Measurements from ENCODE around the gene ACP1.

DNA sequence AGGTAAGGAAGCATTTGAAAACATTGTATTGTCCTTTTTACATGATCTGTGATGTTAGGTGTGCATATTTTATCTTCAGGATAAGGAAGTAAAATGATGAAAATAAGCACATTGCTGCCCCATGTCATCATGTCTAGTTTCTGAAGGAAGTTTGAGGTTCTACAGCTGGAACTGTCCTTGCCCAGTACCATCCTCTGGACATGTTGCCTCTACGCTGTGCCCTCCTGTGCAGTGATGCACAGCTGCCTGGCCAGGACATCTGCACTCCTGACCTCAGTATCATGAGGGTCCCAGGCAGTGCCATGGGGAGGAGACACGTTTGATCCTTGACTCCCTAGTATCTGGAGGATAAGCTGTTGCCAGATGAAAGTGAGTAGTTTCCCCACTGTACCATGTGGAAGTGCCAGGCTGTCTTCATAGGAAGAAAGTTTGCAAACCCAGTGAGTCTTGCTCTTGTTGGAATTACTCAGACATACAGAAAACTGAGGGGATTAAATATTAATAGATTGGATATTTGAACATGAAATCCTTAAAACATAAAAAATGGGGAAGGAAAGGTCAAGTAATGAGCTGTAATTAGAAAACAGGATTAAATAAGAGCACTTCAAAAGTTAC is 13.7 kb downstream of the ACP1 start:
- TF ChIP-seq CTCF (IDR thresholded peaks at IDR 0.05): no peak
- TF ChIP-seq POLR2A (IDR thresholded peaks at IDR 0.05; ENCODE audit: low read depth): no peak
- TF ChIP-seq EP300 (IDR thresholded peaks at IDR 0.05): no peak
- no peak for TF ChIP-seq POLR2AphosphoS5 (IDR thresholded peaks at IDR 0.05)

All from esophagus muscularis mucosa (tissue), 4 donors.